Muscle layer of duodenum (tissue), 2 donors: ENCODE measurements around the gene WNT7B.

ENCODE experiments used
- H3K27ac ChIP-seq: one replicate; pipeline ENCODE4 v1.7.0; 2013; ENCODE audit warnings: mild to moderate bottlenecking, low read length
- H3K27me3 ChIP-seq: one replicate; pipeline ENCODE4 v1.7.0; 2013; ENCODE audit warnings: low read depth, mild to moderate bottlenecking, control low read depth, low read length
- H3K36me3 ChIP-seq, 2 donors: one replicate each; pipeline ENCODE4 v1.7.0; 2013; ENCODE audit warnings: low read length in 2 of 2, control low read depth in 1 of 2, mild to moderate bottlenecking in 1 of 2; ENCODE audit not compliant: insufficient read depth in 2 of 2, control insufficient read depth in 1 of 2
- H3K4me1 ChIP-seq, 2 donors: one replicate each; pipeline ENCODE4 v1.7.0; 2013; ENCODE audit warnings: low read length in 2 of 2, mild to moderate bottlenecking in 2 of 2, control low read depth in 1 of 2, moderate library complexity in 1 of 2; ENCODE audit not compliant: insufficient read depth in 2 of 2, control insufficient read depth in 1 of 2
- H3K4me3 ChIP-seq, 2 donors: one replicate each; pipeline ENCODE4 v1.7.0; 2013; ENCODE audit warnings: low read length in 2 of 2, low read depth in 1 of 2, mild to moderate bottlenecking in 1 of 2
- H3K9me3 ChIP-seq, 2 donors: one replicate each; pipeline ENCODE4 v1.7.0; 2013; ENCODE audit warnings: low read length in 2 of 2, control low read depth in 1 of 2, mild to moderate bottlenecking in 1 of 2; ENCODE audit not compliant: control insufficient read depth in 1 of 2
- donor health status: healthy.

WNT7B gene

DNA sequence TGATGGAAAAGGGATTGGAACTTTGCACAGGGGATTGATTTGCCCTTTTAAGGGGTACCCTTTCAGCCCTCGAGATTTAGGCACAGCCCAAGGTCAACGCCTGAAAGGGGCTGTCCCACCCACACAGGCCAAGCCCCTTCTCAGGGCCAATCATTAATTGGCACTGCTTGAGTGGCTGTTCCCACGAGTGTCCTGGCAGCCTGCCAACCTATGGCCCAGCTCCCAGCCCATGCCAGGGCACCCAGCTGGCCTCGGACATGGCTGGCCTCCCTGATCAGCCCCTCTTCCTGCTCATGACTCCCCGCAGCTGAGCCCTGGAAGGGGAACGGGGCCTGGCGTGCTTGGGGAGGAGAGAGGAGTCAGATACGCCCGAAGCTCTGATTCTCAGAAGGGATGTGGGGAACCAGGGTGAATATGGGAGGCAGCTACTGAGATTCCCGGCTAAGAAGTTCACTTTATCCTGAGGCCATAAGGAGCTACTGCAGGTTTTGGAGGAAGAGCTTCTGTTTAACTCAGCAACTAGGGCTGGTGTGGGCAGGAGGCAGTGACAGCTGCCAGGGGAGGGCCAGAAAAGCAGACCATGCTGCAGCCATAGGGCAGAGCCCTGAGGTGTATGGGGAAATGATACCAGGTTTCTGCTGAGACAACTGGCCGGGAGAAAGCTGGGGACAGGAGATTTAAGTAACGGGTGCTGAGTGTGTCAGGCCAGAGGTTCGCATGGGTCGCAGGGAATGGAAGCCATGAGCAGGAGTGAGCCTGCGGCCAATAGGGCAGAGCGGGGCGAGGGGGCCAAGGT lies 30.0 kb downstream of the WNT7B start:
- Histone ChIP-seq H3K27me3 (no peaks in the 10 kb centered on the region), H3K4me3 (no peak overlapping the region), H3K4me1 (no peaks in the 10 kb centered on the region), H3K9me3 (no peaks in the 10 kb centered on the region), H3K36me3 (no peaks in the 10 kb centered on the region), H3K27ac (no peak overlapping the region)

- H3K4me3 ChIP-seq: no peak overlapping the region
- no peaks in the 10 kb centered on the region for H3K4me1 ChIP-seq
- no peaks in the 10 kb centered on the region for H3K27me3 ChIP-seq
- no peaks in the 10 kb centered on the region for H3K9me3 ChIP-seq
- no peaks in the 10 kb centered on the region for H3K36me3 ChIP-seq
- no peak overlapping the region for H3K27ac ChIP-seq
Observed at GRCh38 chr22:45945621-45946106, 31.3 kb downstream of the WNT7B start.

GRCh38 chr22:45942787-45943493 lies 34.0 kb downstream of the WNT7B start:
- H3K27me3 ChIP-seq: no peaks in the 10 kb centered on the region

GRCh38 chr22:45942344-45942743 lies 34.6 kb downstream of the WNT7B start:
- H3K36me3 ChIP-seq: no peaks in the 10 kb centered on the region
- no peak overlapping the region for H3K27ac ChIP-seq
- no peaks in the 10 kb centered on the region for H3K4me1 ChIP-seq
- H3K9me3 ChIP-seq: peaks cover 0 to 3% of the 10 kb centered on the region in 2 donors
- no peak overlapping the region for H3K4me3 ChIP-seq
- no peaks in the 10 kb centered on the region for H3K27me3 ChIP-seq

More at GRCh38 chr22:45942787-45943493, 34.0 kb downstream of the WNT7B start:
- Histone ChIP-seq H3K4me3 (no peak overlapping the region), H3K27ac (no peak overlapping the region), H3K4me1 (no peaks in the 10 kb centered on the region), H3K9me3 (peaks cover 0 to 3% of the 10 kb centered on the region in 2 donors), H3K36me3 (no peaks in the 10 kb centered on the region)

DNA sequence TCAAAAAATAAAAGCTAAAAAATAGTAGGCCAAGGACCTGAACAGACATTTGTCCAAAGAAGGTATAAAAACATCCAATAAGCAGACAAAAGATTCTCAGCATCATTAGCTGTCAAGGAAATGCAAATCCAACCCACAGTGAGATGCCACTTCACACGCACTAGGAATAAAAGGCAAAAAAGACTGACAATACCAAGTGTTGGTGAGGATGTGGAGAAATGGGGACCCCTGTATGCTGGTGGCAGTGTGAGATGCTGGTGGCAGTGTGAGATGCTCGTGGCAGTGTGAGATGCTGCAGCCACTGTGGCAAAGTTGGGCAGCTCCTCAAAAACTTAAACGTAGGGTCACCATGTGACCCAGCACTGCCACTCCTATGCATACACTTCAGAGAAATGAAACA lies 38.0 kb downstream of the WNT7B start:
- Histone ChIP-seq H3K27ac (no peak overlapping the region), H3K4me1 (peaks cover 0 to 7% of the 10 kb centered on the region in 2 donors), H3K4me3 (no peak overlapping the region), H3K27me3 (peaks cover 3% of the 10 kb centered on the region), H3K9me3 (peaks cover 0 to 3% of the 10 kb centered on the region in 2 donors), H3K36me3 (no peaks in the 10 kb centered on the region)

DNA sequence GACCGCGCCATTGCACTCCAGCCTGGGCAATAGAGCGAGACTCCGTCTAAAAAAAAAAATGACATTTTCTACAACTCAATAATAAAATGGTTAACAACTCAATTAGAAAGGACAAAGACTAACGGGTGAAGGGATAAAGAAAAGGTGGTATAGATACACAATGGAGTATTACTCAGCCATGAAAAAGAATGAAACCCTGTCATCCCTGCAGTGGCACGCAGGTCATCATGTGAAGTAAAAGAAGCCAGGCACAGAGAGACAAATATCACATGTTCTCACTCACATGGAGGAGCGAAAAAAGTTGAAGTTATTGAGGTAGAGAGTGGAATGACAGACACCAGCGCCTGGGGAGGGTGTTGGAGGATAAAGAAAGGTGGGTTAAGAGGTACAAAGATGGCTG lies 39.0 kb downstream of the WNT7B start:
- H3K27me3 ChIP-seq: peaks cover 7% of the 10 kb centered on the region
- no peak overlapping the region for H3K4me3 ChIP-seq
- H3K27ac ChIP-seq: no peak overlapping the region
- H3K36me3 ChIP-seq: no peaks in the 10 kb centered on the region
- H3K4me1 ChIP-seq: peaks cover 0 to 7% of the 10 kb centered on the region in 2 donors
- peaks cover 0 to 3% of the 10 kb centered on the region in 2 donors for H3K9me3 ChIP-seq

DNA sequence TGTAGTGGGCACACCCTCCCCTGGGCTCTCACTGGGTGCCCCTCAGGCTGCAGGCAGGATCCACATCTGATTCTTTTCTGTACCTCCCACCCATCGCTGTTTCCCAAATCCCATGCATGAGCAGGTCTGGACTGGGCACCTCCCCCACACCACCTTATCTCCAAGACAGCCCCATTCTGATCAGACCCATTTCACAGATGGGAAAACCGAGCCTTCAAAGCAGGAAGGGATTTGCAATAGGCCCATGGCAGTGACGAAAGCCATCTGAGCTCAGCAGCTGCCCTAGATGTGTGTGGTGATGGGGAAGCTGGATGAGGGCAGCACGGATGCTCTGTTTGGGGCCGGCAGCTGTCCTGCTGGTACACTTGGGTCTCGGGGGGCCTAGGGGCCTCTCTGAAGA lies 41.4 kb downstream of the WNT7B start:
- H3K27ac ChIP-seq: no peak overlapping the region
- H3K27me3 ChIP-seq: peaks cover 20% of the 10 kb centered on the region
- H3K4me1 ChIP-seq: peaks cover 0 to 7% of the 10 kb centered on the region in 2 donors
- no peak overlapping the region for H3K4me3 ChIP-seq
- H3K9me3 ChIP-seq: peaks cover 0 to 3% of the 10 kb centered on the region in 2 donors
- no peaks in the 10 kb centered on the region for H3K36me3 ChIP-seq

DNA sequence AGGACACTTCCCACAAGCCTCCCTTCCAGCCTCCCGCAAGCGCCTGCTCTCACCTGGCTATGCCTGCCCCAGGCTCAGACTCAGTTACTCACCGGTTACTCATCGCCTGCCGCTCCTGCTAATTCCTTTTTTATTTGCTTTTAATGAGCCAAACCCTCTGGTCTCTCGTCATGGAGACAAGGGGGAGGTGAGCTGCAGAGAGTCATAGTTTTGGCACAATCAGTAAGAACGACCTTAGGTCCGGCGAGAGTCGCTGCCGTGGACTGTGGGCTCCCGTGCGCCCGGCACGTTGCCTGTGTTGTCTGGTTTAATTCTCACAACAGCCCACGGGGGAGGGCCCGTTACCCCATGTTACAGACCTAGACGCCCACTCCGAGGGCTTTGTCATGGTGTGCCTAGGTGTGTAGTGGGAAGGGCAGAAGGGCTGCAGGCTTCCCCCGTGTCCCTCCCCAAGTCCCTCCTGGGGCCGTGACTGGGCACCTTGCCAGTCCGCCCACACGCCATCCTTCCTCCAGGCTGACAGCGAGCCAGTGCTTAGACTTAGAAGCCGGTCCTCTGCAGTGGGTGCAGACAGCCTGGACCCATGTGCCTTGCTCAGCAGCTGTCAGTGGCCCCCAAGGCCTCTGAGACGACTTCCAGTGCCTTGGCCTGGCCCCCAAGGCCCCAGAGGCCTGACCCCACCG lies 42.2 kb downstream of the WNT7B start:
- peaks cover 20% of the 10 kb centered on the region for H3K27me3 ChIP-seq
- H3K4me1 ChIP-seq: peaks cover 0 to 7% of the 10 kb centered on the region in 2 donors
- peaks cover 0 to 3% of the 10 kb centered on the region in 2 donors for H3K9me3 ChIP-seq
- H3K27ac ChIP-seq: no peak overlapping the region
- no peaks in the 10 kb centered on the region for H3K36me3 ChIP-seq
- H3K4me3 ChIP-seq: no peak overlapping the region

GRCh38 chr22:45934168-45934564 lies 42.8 kb downstream of the WNT7B start:
- Histone ChIP-seq H3K4me1 (peaks cover 0 to 7% of the 10 kb centered on the region in 2 donors), H3K27ac (no peak overlapping the region), H3K9me3 (peaks cover 0 to 3% of the 10 kb centered on the region in 2 donors), H3K4me3 (no peak overlapping the region), H3K36me3 (no peaks in the 10 kb centered on the region), H3K27me3 (peaks cover 20% of the 10 kb centered on the region)

GRCh38 chr22:45933506-45934167 lies 43.3 kb downstream of the WNT7B start:
- peaks cover 20% of the 10 kb centered on the region for H3K27me3 ChIP-seq
- H3K27ac ChIP-seq: no peak overlapping the region
- H3K36me3 ChIP-seq: no peaks in the 10 kb centered on the region
- peaks cover 0 to 7% of the 10 kb centered on the region in 2 donors for H3K4me1 ChIP-seq
- H3K9me3 ChIP-seq: no peaks in the 10 kb centered on the region
- H3K4me3 ChIP-seq: no peak overlapping the region

- Histone ChIP-seq H3K9me3 (no peaks in the 10 kb centered on the region), H3K4me3 (no peak overlapping the region), H3K27ac (no peak overlapping the region), H3K4me1 (peaks cover 0 to 7% of the 10 kb centered on the region in 2 donors), H3K36me3 (no peaks in the 10 kb centered on the region), H3K27me3 (peaks cover 20% of the 10 kb centered on the region)
Observed at GRCh38 chr22:45932071-45932470, 44.9 kb downstream of the WNT7B start.
